Panc1 (cell line): ENCODE data around the gene AFDN. TPM values are rescaled to one million over a fixed set of nuclear protein-coding genes. Genes with fewer than 3 reads are reported as not detected.

Experiments
- ATAC-seq: fragments of 200-7000 bp; cut with Tn5 transposase; 2 replicates; pipeline ENCODE4 v1.9.1; 2020; ENCODE audit warnings: mild to moderate bottlenecking, moderate library complexity
- BruUV-seq: library from RNA; stranded (reverse); fragments of 400-500 nt; replicated peaks from 2 replicates; lab custom pipeline; 2021; lab: Mats Ljungman, UMichigan
- CTCF ChIA-PET: fragments of 300-600 bp; sonication (Branson Sonifier 250); formaldehyde crosslinking; loops from one replicate; lab custom pipeline; 2022; ENCODE audit warnings: antibody characterized with exemption; lab: Charles Lee
- POLR2A ChIA-PET: fragments of 300-600 bp; sonication (Branson Sonifier 250); formaldehyde crosslinking; loops from one replicate; lab custom pipeline; 2022; ENCODE audit warnings: antibody characterized with exemption; lab: Charles Lee
- DNase-seq: peaks from one replicate; pipeline ENCODE4 v3.0.0-alpha.2; 2010; ENCODE audit warnings: low read depth, low spot score
- H3K27ac ChIP-seq: 2 replicates; pipeline ENCODE4 v1.5.1; 2011; ENCODE audit warnings: mild to moderate bottlenecking, low read length, inconsistent platforms
- H3K27me3 ChIP-seq: fragments of 200-500 bp; sonication (Bioruptor generic); 2 replicates; pipeline ENCODE4 v1.6.0; 2014; ENCODE audit warnings: low read length, inconsistent platforms; ENCODE audit not compliant: control insufficient read depth, insufficient read depth
- H3K36me3 ChIP-seq: fragments of 200-500 bp; sonication (Bioruptor generic); 2 replicates; pipeline ENCODE4 v1.5.1; 2014; ENCODE audit warnings: inconsistent platforms, mild to moderate bottlenecking, low read length, moderate library complexity; ENCODE audit not compliant: control insufficient read depth, insufficient read depth
- H3K4me1 ChIP-seq: 2 replicates; pipeline ENCODE4 v1.5.1; 2011; ENCODE audit warnings: inconsistent platforms, mild to moderate bottlenecking, low read length, moderate library complexity; ENCODE audit not compliant: control insufficient read depth, insufficient read depth
- H3K4me3 ChIP-seq, 2 experiments: 2 replicates each; pipeline ENCODE4 v1.5.1; 2011 to 2012; ENCODE audit warnings: low read depth in 2 of 2, low read length in 2 of 2, mild to moderate bottlenecking in 2 of 2, inconsistent platforms in 1 of 2, moderate library complexity in 1 of 2
- H3K9me3 ChIP-seq: fragments of 200-500 bp; sonication (Bioruptor generic); 2 replicates; pipeline ENCODE4 v1.5.1; 2014; ENCODE audit warnings: low read depth, mild to moderate bottlenecking, inconsistent platforms, low read length, moderate library complexity; ENCODE audit not compliant: control insufficient read depth, insufficient read depth
- POLR2AphosphoS5 ChIP-seq: IDR thresholded peaks from 2 replicates; pipeline ENCODE4 v1.6.1; 2012; ENCODE audit warnings: mild to moderate bottlenecking, low read depth, low read length, moderate library complexity
- REST ChIP-seq, 2 experiments: IDR thresholded peaks; 2 replicates each; pipeline ENCODE4 v1.6.1; 2011 to 2012; ENCODE audit warnings: low read depth in 2 of 2, control low read depth in 1 of 2, low read length in 1 of 2, mild to moderate bottlenecking in 1 of 2, moderate library complexity in 1 of 2; ENCODE audit not compliant: insufficient read depth in 1 of 2
- SIN3A ChIP-seq: IDR thresholded peaks from 2 replicates; pipeline ENCODE4 v1.6.1; 2012; ENCODE audit warnings: low read depth, mild to moderate bottlenecking, low read length, moderate library complexity, borderline replicate concordance; ENCODE audit not compliant: insufficient read depth
- TCF7L2 ChIP-seq: IDR thresholded peaks from 2 replicates; pipeline ENCODE4 v1.6.1; 2011; ENCODE audit warnings: mild to moderate bottlenecking, low read depth, low read length, inconsistent platforms
- in situ Hi-C: cut with HindIII; loops from 2 replicates; pipeline ENCODE4 v1.10.0; 2016; ENCODE audit warnings: low sequenced_read_pairs, low pct_unique_long_range_greater_than_20kb
- intact Hi-C: fragments of 100-400 bp; cut with micrococcal nuclease; formaldehyde crosslinking; loops from one replicate; pipeline ENCODE4 v1.10.0; 2022; ENCODE audit not compliant: unreplicated experiment
- total RNA-seq: library from RNA; stranded (reverse); gene quantifications from one replicate; pipeline ENCODE4 v1.2.1, GENCODE V29; 2021; ENCODE audit not compliant: unreplicated experiment
- TF ChIP-seq, protein P1 (sequence below): fragments of 450-650 bp; IDR thresholded peaks from 2 replicates; pipeline ENCODE4 v1.5.1; 2017; ENCODE audit warnings: mild to moderate bottlenecking

Gene AFDN
- total RNA-seq, 1 experiment from 2014 or later = 143 TPM

- ChIA-PET CTCF (no interaction called here), POLR2A (no interaction called here)
- DNase-seq (no peak), ATAC-seq (peak; percentile 60)
- in situ Hi-C loops (no loop called here), intact Hi-C loops (no loop called here)
- no peaks in the 10 kb centered on the region for H3K9me3 ChIP-seq
- BruUV-seq = no TSS peak
- TF ChIP-seq TCF7L2 (no peak), SIN3A (no peak), REST (IDR thresholded peaks at IDR 0.05; ENCODE audit: insufficient read depth in 1 of 2, low read depth in 2 of 2, low read length in 1 of 2) (no peak), POLR2AphosphoS5 (no peak)
- TF ChIP-seq, protein P1, sequence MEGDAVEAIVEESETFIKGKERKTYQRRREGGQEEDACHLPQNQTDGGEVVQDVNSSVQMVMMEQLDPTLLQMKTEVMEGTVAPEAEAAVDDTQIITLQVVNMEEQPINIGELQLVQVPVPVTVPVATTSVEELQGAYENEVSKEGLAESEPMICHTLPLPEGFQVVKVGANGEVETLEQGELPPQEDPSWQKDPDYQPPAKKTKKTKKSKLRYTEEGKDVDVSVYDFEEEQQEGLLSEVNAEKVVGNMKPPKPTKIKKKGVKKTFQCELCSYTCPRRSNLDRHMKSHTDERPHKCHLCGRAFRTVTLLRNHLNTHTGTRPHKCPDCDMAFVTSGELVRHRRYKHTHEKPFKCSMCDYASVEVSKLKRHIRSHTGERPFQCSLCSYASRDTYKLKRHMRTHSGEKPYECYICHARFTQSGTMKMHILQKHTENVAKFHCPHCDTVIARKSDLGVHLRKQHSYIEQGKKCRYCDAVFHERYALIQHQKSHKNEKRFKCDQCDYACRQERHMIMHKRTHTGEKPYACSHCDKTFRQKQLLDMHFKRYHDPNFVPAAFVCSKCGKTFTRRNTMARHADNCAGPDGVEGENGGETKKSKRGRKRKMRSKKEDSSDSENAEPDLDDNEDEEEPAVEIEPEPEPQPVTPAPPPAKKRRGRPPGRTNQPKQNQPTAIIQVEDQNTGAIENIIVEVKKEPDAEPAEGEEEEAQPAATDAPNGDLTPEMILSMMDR = no peak
- no peak overlapping the region for H3K27ac ChIP-seq
- H3K4me3 ChIP-seq = no peak overlapping the region
- no peaks in the 10 kb centered on the region for H3K27me3 ChIP-seq
- H3K36me3 ChIP-seq = no peaks in the 10 kb centered on the region; the same call in 1 of the 2 replicates
- no peaks in the 10 kb centered on the region for H3K4me1 ChIP-seq
Measured at GRCh38 chr6:167956983-167957492, 130.3 kb downstream of the AFDN start.

DNA sequence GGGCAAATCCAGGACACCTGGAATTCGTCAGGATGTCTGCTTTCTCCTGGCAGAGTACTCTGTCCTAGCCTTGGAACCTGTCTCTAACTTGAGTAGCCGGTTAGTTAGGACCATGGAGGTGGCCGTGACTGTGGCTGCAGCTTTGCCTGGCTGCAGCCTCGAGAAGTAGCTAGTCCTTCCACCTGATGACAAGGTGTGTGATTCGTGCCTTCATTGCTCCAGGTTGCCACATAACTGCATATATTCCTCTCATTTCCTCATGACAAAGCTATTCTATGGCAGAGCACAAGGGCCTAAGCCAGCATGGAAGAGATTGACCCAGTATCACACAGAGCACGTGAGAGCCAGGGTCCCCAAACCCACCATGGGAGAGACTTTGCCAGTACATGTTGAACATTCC is 130.9 kb downstream of the AFDN start:
- Histone ChIP-seq H3K4me1 (no peaks in the 10 kb centered on the region), H3K36me3 (no peaks in the 10 kb centered on the region; the same call in 1 of the 2 replicates), H3K4me3 (no peak overlapping the region), H3K27me3 (no peaks in the 10 kb centered on the region), H3K27ac (no peak overlapping the region), H3K9me3 (no peaks in the 10 kb centered on the region)
- in situ Hi-C loops = no loop called here
- ChIA-PET CTCF (no interaction called here), POLR2A (no interaction called here)
- intact Hi-C loops = no loop called here
- no TSS peak for BruUV-seq
- no peak for ATAC-seq
- TF ChIP-seq SIN3A (no peak), POLR2AphosphoS5 (no peak), REST (IDR thresholded peaks at IDR 0.05; ENCODE audit: insufficient read depth in 1 of 2, low read depth in 2 of 2, low read length in 1 of 2) (no peak), TCF7L2 (no peak)
- TF ChIP-seq, protein P1 = no peak
- no peak for DNase-seq
